A673 (cell line): ENCODE measurements around the gene SRGAP1. TPM values are rescaled to one million over a fixed set of nuclear protein-coding genes. Genes with fewer than 3 reads are reported as not detected.

ENCODE experiments used
- BruUV-seq: library from RNA; stranded (reverse); fragments of 400-500 nt; replicated peaks from 2 replicates; lab custom pipeline; 2021; lab: Mats Ljungman, UMichigan
- CTCF ChIA-PET: fragments of 300-600 bp; sonication (Branson Sonifier 250); formaldehyde crosslinking; loops from one replicate; lab custom pipeline; 2022; ENCODE audit warnings: antibody characterized with exemption; lab: Charles Lee
- POLR2A ChIA-PET: fragments of 300-600 bp; sonication (Branson Sonifier 250); formaldehyde crosslinking; loops from one replicate; lab custom pipeline; 2022; ENCODE audit warnings: antibody characterized with exemption; ENCODE audit not compliant: low non-redundant PET; lab: Charles Lee
- DNase-seq: peaks from one replicate; pipeline ENCODE4 v3.0.0-alpha.2; 2015; ENCODE audit warnings: low spot score
- H3K27ac ChIP-seq: fragments of 200-600 bp; sonication (generic); 2 replicates; pipeline ENCODE4 v1.5.1; 2016; ENCODE audit warnings: mixed run types, low read depth, mild to moderate bottlenecking, mixed read lengths, antibody characterized with exemption, low read length; ENCODE audit not compliant: poor library complexity, severe bottlenecking
- H3K27me3 ChIP-seq: fragments of 200-600 bp; sonication (generic); replicated peaks from 2 replicates; pipeline ENCODE4 v1.6.1; 2017; ENCODE audit warnings: mixed run types, low read depth, mild to moderate bottlenecking, mixed read lengths, antibody characterized with exemption, low read length; ENCODE audit not compliant: insufficient read depth, poor library complexity
- H3K36me3 ChIP-seq: fragments of 200-600 bp; sonication (generic); 2 replicates; pipeline ENCODE4 v1.6.1; 2016; ENCODE audit warnings: mixed run types, mild to moderate bottlenecking, mixed read lengths, antibody characterized with exemption, low read length; ENCODE audit not compliant: insufficient read depth, poor library complexity, severe bottlenecking
- H3K4me1 ChIP-seq: fragments of 200-600 bp; sonication (generic); 2 replicates; pipeline ENCODE4 v1.6.1; 2017; ENCODE audit warnings: mixed run types, mild to moderate bottlenecking, mixed read lengths, antibody characterized with exemption, low read length; ENCODE audit not compliant: insufficient read depth, poor library complexity, severe bottlenecking
- H3K4me3 ChIP-seq: fragments of 200-600 bp; sonication (generic); 2 replicates; pipeline ENCODE4 v1.5.1; 2016; ENCODE audit warnings: low read depth, mixed run types, mild to moderate bottlenecking, mixed read lengths, low read length; ENCODE audit not compliant: poor library complexity, severe bottlenecking
- H3K9me3 ChIP-seq: fragments of 200-600 bp; sonication (generic); 2 replicates; pipeline ENCODE4 v1.6.1; 2016; ENCODE audit warnings: mixed run types, low read depth, mild to moderate bottlenecking, mixed read lengths, antibody characterized with exemption, low read length; ENCODE audit not compliant: poor library complexity, severe bottlenecking
- EZH2 ChIP-seq: fragments of 200-600 bp; sonication (generic); IDR thresholded peaks from 2 replicates; pipeline ENCODE4 v1.6.1; 2017; ENCODE audit warnings: borderline replicate concordance, low read depth, mild to moderate bottlenecking, mixed read lengths, antibody characterized with exemption, low read length; ENCODE audit not compliant: poor library complexity, severe bottlenecking
- intact Hi-C: fragments of 100-400 bp; cut with micrococcal nuclease; formaldehyde crosslinking; loops from one replicate; pipeline ENCODE4 v1.10.0; 2022; ENCODE audit not compliant: unreplicated experiment
- total RNA-seq: library from RNA; stranded (reverse); gene quantifications from 2 replicates; pipeline ENCODE4 v1.2.3, GENCODE V29; 2021
- TF ChIP-seq, protein P1 (sequence below): fragments of 300-800, 200-600 bp; sonication (generic); conservative IDR thresholded peaks from 2 replicates; pipeline ENCODE4 v1.5.1; 2017; ENCODE audit warnings: low read depth, mild to moderate bottlenecking, antibody characterized with exemption, low read length, moderate library complexity, mixed read lengths

The SRGAP1 gene
- total RNA-seq, 1 experiment from 2014 or later, result 9.7 TPM

DNA sequence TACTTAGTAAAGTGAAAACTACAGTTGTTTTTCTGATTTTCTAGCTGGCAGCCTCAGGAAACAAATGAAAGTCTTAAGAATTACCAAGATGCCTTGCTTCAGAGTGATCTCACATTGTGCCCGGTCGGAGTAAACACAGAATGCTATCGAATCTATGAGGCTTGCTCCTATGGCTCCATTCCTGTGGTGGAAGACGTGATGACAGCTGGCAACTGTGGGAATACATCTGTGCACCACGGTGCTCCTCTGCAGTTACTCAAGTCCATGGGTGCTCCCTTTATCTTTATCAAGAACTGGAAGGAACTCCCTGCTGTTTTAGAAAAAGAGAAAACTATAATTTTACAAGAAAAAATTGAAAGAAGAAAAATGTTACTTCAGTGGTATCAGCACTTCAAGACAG, 35.9 kb upstream of the SRGAP1 start:
- POLR2A ChIA-PET, result no interaction called here
- no TSS peak for BruUV-seq
- CTCF ChIA-PET, result no interaction called here
- TF ChIP-seq, protein P1, sequence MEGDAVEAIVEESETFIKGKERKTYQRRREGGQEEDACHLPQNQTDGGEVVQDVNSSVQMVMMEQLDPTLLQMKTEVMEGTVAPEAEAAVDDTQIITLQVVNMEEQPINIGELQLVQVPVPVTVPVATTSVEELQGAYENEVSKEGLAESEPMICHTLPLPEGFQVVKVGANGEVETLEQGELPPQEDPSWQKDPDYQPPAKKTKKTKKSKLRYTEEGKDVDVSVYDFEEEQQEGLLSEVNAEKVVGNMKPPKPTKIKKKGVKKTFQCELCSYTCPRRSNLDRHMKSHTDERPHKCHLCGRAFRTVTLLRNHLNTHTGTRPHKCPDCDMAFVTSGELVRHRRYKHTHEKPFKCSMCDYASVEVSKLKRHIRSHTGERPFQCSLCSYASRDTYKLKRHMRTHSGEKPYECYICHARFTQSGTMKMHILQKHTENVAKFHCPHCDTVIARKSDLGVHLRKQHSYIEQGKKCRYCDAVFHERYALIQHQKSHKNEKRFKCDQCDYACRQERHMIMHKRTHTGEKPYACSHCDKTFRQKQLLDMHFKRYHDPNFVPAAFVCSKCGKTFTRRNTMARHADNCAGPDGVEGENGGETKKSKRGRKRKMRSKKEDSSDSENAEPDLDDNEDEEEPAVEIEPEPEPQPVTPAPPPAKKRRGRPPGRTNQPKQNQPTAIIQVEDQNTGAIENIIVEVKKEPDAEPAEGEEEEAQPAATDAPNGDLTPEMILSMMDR, result no peak
- TF ChIP-seq EZH2, result no peak
- Histone ChIP-seq H3K4me1 (peaks cover 4% of the 10 kb centered on the region), H3K27ac (no peak overlapping the region), H3K4me3 (no peak overlapping the region), H3K9me3 (no peaks in the 10 kb centered on the region), H3K27me3 (no peaks in the 10 kb centered on the region), H3K36me3 (no peaks in the 10 kb centered on the region)
- DNase-seq, result peak; percentile 56
- intact Hi-C loops, result no loop called here

- Histone ChIP-seq H3K27ac (no peak overlapping the region), H3K4me1 (peaks cover 4% of the 10 kb centered on the region), H3K36me3 (no peaks in the 10 kb centered on the region), H3K27me3 (no peaks in the 10 kb centered on the region), H3K4me3 (no peak overlapping the region), H3K9me3 (no peaks in the 10 kb centered on the region)
- BruUV-seq, result no TSS peak
- POLR2A ChIA-PET, result no interaction called here
- DNase-seq, result no peak
- CTCF ChIA-PET, result no interaction called here
- TF ChIP-seq, protein P1, result no peak
- TF ChIP-seq EZH2, result no peak
- intact Hi-C loops, result no loop called here
Measured at GRCh38 chr12:63809566-63809965, 34.9 kb upstream of the SRGAP1 start.

- DNase-seq, result no peak
- no peak for TF ChIP-seq EZH2
- TF ChIP-seq, protein P1, result no peak
- POLR2A ChIA-PET, result no interaction called here
- no peaks in the 10 kb centered on the region for H3K9me3 ChIP-seq
- CTCF ChIA-PET, result no interaction called here
- no peak overlapping the region for H3K27ac ChIP-seq
- H3K4me1 ChIP-seq, result peaks cover 4% of the 10 kb centered on the region
- no peaks in the 10 kb centered on the region for H3K27me3 ChIP-seq
- H3K4me3 ChIP-seq, result no peak overlapping the region
- no peaks in the 10 kb centered on the region for H3K36me3 ChIP-seq
- intact Hi-C loops, result no loop called here
- no TSS peak for BruUV-seq
Measured at GRCh38 chr12:63811334-63811733, 33.2 kb upstream of the SRGAP1 start.
